Caco-2 (cell line): ENCODE measurements around the gene GTF3C1. TPM values are rescaled to one million over a fixed set of nuclear protein-coding genes. Genes with fewer than 3 reads are reported as not detected.

Source experiments
- BruUV-seq: library from RNA; stranded (reverse); fragments of 400-500 nt; replicated peaks from 2 replicates; lab custom pipeline; 2021; lab: Mats Ljungman, UMichigan
- CTCF ChIA-PET: fragments of 300-600 bp; sonication (Branson Sonifier 250); formaldehyde crosslinking; loops from one replicate; lab custom pipeline; 2022; ENCODE audit warnings: antibody characterized with exemption; lab: Charles Lee
- POLR2A ChIA-PET: fragments of 300-600 bp; sonication (Branson Sonifier 250); formaldehyde crosslinking; loops from one replicate; lab custom pipeline; 2022; ENCODE audit warnings: antibody characterized with exemption; lab: Charles Lee
- DNase-seq, 2 experiments: peaks; one replicate each; pipeline versions ENCODE4 v3.0.0 to v3.0.0-alpha.2; 2020 to 2022
- H3K27me3 ChIP-seq: replicated peaks from 2 replicates; pipeline ENCODE4 v1.6.0; 2011; ENCODE audit warnings: low read length; ENCODE audit not compliant: control insufficient read depth, insufficient read depth
- H3K36me3 ChIP-seq: 2 replicates; pipeline ENCODE4 v1.5.1; 2011; ENCODE audit warnings: low read length; ENCODE audit not compliant: control insufficient read depth, insufficient read depth
- H3K4me1 ChIP-seq: fragments of 250-450 bp; sonication (Bioruptor Pico); 2 replicates; pipeline ENCODE4 v1.5.1; 2020; ENCODE audit warnings: mild to moderate bottlenecking
- H3K4me3 ChIP-seq: 2 replicates; pipeline ENCODE4 v1.5.1; 2011; ENCODE audit warnings: low read depth, mild to moderate bottlenecking, control low read depth, low read length
- H3K9me3 ChIP-seq: fragments of 250-450 bp; sonication (Bioruptor Pico); 2 replicates; pipeline ENCODE4 v1.5.1; 2020; ENCODE audit warnings: mild to moderate bottlenecking, moderate library complexity
- H3K27ac Mint-ChIP-seq: one replicate; pipeline ENCODE4 v1.8.0; 2022; ENCODE audit warnings: mixed read lengths; ENCODE audit not compliant: unreplicated experiment
- H3K27me3 Mint-ChIP-seq: one replicate; pipeline ENCODE4 v1.8.0; 2022; ENCODE audit warnings: mixed read lengths; ENCODE audit not compliant: insufficient read depth, unreplicated experiment
- H3K36me3 Mint-ChIP-seq: one replicate; pipeline ENCODE4 v1.8.0; 2022; ENCODE audit warnings: mild to moderate bottlenecking, mixed read lengths; ENCODE audit not compliant: insufficient read depth, unreplicated experiment
- H3K4me1 Mint-ChIP-seq: one replicate; pipeline ENCODE4 v1.8.0; 2022; ENCODE audit warnings: low read depth, mixed read lengths; ENCODE audit not compliant: unreplicated experiment
- H3K4me3 Mint-ChIP-seq: one replicate; pipeline ENCODE4 v1.8.0; 2022; ENCODE audit warnings: mild to moderate bottlenecking, moderate library complexity, mixed read lengths; ENCODE audit not compliant: unreplicated experiment
- H3K9me3 Mint-ChIP-seq: one replicate; pipeline ENCODE4 v1.8.0; 2022; ENCODE audit warnings: mixed read lengths; ENCODE audit not compliant: unreplicated experiment
- intact Hi-C: fragments of 100-400 bp; cut with micrococcal nuclease; formaldehyde crosslinking; loops from one replicate; pipeline ENCODE4 v1.10.0; 2022; ENCODE audit not compliant: unreplicated experiment
- total RNA-seq: library from RNA; stranded (reverse); gene quantifications from 2 replicates; pipeline ENCODE4 v1.2.3, GENCODE V29; 2022
- TF ChIP-seq, protein P1 (sequence below), 2 experiments: fragments of 200-600 bp in 1 of 2; IDR thresholded peaks; 1 replicate in 1 of 2; 2 replicates in 1 of 2; pipeline versions ENCODE4 v1.5.1 to v1.8.0; 2011 to 2022; ENCODE audit warnings: antibody characterized with exemption in 1 of 2, control low read depth in 1 of 2, inconsistent platforms in 1 of 2, low read depth in 1 of 2, low read length in 1 of 2, mild to moderate bottlenecking in 1 of 2, moderate library complexity in 1 of 2; ENCODE audit not compliant: insufficient read depth in 1 of 2, severe bottlenecking in 1 of 2, unreplicated experiment in 1 of 2

Gene GTF3C1
- total RNA-seq, 1 experiment from 2014 or later = 67.7 TPM

DNA sequence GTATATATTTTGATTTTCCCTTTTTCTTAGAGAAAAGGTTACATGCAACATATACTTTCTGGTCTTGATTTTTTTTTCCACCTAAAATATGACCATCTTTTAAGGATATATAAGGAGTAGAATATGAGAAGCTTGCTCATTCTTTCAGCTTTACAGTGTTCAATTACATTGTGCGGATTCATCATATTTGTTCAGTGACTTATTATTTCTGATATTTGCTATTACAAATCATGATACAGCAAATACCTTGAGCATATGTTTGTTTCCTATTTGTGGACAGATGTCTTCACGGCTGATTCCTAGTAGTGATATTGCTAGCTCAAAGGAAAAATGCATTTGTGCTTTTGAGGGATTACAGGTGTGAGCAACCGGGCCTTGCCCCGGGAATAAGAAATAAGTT is 18.4 kb upstream of the GTF3C1 start:
- H3K27me3 Mint-ChIP-seq = no peaks in the 10 kb centered on the region
- ChIA-PET POLR2A (no interaction called here), CTCF (no interaction called here)
- no peak for DNase-seq
- no peaks in the 10 kb centered on the region for H3K9me3 Mint-ChIP-seq
- no peak overlapping the region for H3K4me3 Mint-ChIP-seq
- H3K4me1 Mint-ChIP-seq = no peaks in the 10 kb centered on the region
- TF ChIP-seq, protein P1, sequence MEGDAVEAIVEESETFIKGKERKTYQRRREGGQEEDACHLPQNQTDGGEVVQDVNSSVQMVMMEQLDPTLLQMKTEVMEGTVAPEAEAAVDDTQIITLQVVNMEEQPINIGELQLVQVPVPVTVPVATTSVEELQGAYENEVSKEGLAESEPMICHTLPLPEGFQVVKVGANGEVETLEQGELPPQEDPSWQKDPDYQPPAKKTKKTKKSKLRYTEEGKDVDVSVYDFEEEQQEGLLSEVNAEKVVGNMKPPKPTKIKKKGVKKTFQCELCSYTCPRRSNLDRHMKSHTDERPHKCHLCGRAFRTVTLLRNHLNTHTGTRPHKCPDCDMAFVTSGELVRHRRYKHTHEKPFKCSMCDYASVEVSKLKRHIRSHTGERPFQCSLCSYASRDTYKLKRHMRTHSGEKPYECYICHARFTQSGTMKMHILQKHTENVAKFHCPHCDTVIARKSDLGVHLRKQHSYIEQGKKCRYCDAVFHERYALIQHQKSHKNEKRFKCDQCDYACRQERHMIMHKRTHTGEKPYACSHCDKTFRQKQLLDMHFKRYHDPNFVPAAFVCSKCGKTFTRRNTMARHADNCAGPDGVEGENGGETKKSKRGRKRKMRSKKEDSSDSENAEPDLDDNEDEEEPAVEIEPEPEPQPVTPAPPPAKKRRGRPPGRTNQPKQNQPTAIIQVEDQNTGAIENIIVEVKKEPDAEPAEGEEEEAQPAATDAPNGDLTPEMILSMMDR (IDR thresholded peaks at IDR 0.05; ENCODE audit: insufficient read depth in 1 of 2, low read depth in 1 of 2, low read length in 1 of 2, severe bottlenecking in 1 of 2, unreplicated experiment in 1 of 2) = no peak
- H3K27ac Mint-ChIP-seq = no peak overlapping the region
- Histone ChIP-seq H3K36me3 (no peaks in the 10 kb centered on the region), H3K4me1 (no peaks in the 10 kb centered on the region), H3K9me3 (no peaks in the 10 kb centered on the region), H3K27me3 (no peaks in the 10 kb centered on the region), H3K4me3 (no peak overlapping the region)
- H3K36me3 Mint-ChIP-seq = peaks cover 5% of the 10 kb centered on the region
- intact Hi-C loops = no loop called here
- no TSS peak for BruUV-seq

DNA sequence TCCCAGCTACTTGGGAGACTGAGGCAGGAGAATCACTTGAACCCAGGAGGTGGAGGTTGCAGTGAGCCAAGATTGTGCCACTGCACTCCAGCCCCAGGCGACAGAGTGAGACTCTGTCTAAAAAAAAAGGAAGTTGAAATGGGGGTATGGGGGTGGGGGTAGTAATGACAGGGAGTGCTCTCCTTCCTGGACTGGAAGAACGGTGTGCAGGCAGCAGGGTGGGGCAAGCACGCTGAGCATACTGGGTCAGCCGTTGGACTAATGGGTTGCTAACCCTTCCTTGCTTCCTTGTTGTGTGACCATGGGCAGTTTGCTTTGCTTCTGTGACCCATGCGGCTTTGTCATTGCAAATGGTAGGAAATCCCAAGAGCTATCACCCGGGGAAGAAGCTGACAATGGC is 16.7 kb upstream of the GTF3C1 start:
- no peaks in the 10 kb centered on the region for H3K9me3 Mint-ChIP-seq
- CTCF ChIA-PET = no interaction called here
- no peaks in the 10 kb centered on the region for H3K36me3 Mint-ChIP-seq
- H3K4me1 Mint-ChIP-seq = no peaks in the 10 kb centered on the region
- BruUV-seq = no TSS peak
- TF ChIP-seq, protein P1 (IDR thresholded peaks at IDR 0.05; ENCODE audit: insufficient read depth in 1 of 2, low read depth in 1 of 2, low read length in 1 of 2, severe bottlenecking in 1 of 2, unreplicated experiment in 1 of 2) = no peak
- H3K27ac Mint-ChIP-seq = no peak overlapping the region
- Histone ChIP-seq H3K36me3 (no peaks in the 10 kb centered on the region), H3K9me3 (no peaks in the 10 kb centered on the region), H3K27me3 (no peaks in the 10 kb centered on the region), H3K4me3 (no peak overlapping the region), H3K4me1 (no peaks in the 10 kb centered on the region)
- intact Hi-C loops = no loop called here
- POLR2A ChIA-PET = no interaction called here
- no peak overlapping the region for H3K4me3 Mint-ChIP-seq
- DNase-seq = no peak
- H3K27me3 Mint-ChIP-seq = no peaks in the 10 kb centered on the region

DNA sequence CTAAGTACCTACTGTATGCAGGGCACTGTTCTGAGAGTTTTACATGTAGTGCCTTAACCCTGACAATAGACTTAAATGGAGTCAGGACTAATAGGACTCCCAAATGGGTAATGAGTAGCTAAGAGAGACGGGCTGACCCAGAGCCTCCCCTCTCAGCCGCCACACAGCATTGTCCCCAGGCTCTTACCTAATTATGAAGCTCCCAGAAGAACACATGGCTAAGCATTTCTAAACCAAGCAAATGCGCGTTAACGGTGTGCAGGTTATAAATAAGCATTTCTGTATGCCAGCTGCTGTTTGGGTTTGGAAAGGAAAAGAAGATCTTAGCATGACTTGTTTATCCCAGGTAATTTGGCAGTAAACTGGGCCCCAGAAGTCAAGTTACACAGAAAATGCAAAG is 14.5 kb upstream of the GTF3C1 start:
- CTCF ChIA-PET = no interaction called here

More for the DNA sequence above, 14.5 kb upstream of the GTF3C1 start:
- H3K9me3 ChIP-seq = no peaks in the 10 kb centered on the region
- intact Hi-C loops = no loop called here
- Mint-ChIP-seq H3K9me3 (no peaks in the 10 kb centered on the region), H3K4me3 (no peak overlapping the region), H3K36me3 (no peaks in the 10 kb centered on the region), H3K27ac (no peak overlapping the region), H3K27me3 (no peaks in the 10 kb centered on the region), H3K4me1 (no peaks in the 10 kb centered on the region)
- H3K27me3 ChIP-seq = no peaks in the 10 kb centered on the region
- H3K4me1 ChIP-seq = no peaks in the 10 kb centered on the region
- BruUV-seq = no TSS peak
- POLR2A ChIA-PET = no interaction called here
- DNase-seq = no peak
- H3K4me3 ChIP-seq = no peak overlapping the region
- TF ChIP-seq, protein P1 (IDR thresholded peaks at IDR 0.05; ENCODE audit: insufficient read depth in 1 of 2, low read depth in 1 of 2, low read length in 1 of 2, severe bottlenecking in 1 of 2, unreplicated experiment in 1 of 2) = no peak
- H3K36me3 ChIP-seq = no peaks in the 10 kb centered on the region
